T-helper 1 cell treated with Interleukin-12 subunit alpha and Interleukin-12 subunit beta and Interleukin-4 antibody, amounts not matched to agents 30 ng/mL and 1 ng/mL, for 36 hours (primary cell): ENCODE data around the gene CACHD1. TPM values are rescaled to one million over a fixed set of nuclear protein-coding genes. Genes with fewer than 3 reads are reported as not detected.

Experiments
- intact Hi-C: fragments of 100-400 bp; cut with micrococcal nuclease; formaldehyde crosslinking; loops from one replicate; pipeline ENCODE4 v1.15.1; 2024
- total RNA-seq: library from RNA; stranded (reverse); gene quantifications from 2 replicates; pipeline ENCODE4 v1.2.3, GENCODE V29; 2022

CACHD1 gene
- total RNA-seq, 1 donor from 2014 or later, result not detected

DNA sequence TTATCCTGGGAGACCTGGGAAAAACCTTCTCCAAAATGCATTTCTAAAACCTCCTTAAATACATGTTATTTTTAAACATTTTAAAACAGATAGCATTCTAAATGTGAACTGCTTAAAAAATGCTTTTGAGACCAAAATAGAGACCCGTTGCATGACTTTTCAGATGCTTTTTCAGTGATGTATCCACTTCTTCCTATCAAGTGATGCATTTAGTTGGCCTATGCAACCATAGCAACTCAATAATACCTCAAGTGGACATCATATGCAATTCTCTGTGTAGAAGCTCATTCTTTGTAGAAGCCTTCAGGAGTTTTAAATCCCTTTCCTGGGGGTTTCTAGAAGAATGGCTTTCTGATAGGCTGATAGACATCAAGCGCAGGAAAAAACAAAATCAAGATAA is 180.5 kb downstream of the CACHD1 start:
- intact Hi-C loops, result no loop called here

- intact Hi-C loops, result no loop called here
These were observed 181.9 kb downstream of the CACHD1 start for GRCh38 chr1:64651841-64652240.

DNA sequence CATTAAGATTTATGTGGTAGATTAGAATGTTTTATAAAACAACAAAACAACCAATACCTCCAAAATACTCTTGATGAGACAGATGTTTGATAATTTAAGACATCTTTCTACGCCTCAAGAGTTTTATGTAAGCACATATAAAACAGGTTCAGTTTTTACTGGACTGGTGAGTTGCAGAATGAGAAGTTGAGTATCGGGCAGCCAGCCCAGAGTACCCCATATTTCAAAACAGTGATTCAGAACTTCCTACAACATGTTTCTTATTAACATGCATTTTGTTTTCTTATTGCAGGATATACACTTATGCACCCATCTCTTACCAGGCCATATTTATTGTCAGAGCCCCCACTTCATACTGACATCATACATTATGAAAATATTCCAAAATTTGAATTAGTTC is 183.5 kb downstream of the CACHD1 start:
- intact Hi-C loops, result no loop called here

DNA sequence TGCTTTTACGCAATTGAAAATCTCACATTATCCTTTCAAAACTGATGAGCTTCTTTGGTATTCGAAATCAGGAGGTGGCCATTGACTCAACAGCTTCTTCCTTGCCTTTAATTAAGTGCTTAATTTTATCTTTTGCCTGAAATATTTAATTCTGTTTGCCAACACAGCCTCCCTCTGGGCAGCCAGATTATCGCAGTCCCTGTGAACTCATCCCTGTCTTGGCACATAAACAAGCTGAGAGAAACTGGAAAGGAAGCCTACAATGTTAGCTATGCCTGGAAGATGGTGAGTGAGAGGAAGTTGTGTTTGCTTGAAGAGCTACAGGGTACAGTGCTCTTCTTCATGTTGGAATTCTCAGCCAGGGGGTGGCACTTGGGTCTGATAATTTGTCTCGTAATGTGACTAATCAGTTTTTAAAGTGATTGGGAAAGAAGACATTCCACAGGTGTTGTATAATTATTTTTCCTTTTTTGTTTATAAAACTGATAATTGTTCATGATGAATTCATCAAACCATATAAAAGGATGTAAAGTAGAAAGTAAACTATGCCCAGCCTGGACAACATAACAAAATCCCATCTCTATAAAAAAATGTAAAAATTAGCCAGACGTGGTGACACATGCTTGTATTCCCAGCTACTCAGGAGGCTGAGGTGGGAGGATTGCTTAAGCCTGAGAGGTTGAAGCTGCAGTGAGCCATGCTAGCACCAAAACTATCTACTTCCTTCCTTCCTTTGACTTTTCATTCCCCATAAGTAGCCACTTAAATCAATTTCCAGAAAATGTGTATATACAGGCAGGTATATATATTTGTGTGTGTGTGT is 184.8 kb downstream of the CACHD1 start:
- intact Hi-C loops, result no loop called here

DNA sequence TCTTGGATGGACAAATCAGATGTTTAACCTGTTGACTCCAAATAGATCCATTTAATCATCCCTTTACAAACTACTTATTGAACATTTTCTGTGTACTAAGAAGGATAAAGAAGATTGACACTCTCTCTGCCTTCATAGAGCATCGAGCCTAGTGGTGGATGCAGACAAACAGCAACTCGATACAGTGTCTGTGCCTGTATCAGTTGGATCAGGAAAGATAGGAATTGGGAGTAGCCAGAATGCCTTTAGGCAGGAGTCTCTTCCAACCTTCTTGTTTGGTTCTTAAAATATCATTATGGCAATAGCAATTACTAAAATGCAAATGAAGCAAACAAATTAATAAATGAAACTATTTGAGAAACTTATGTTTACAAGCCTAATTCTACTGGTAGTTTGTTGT is 185.9 kb downstream of the CACHD1 start:
- intact Hi-C loops, result no loop called here

GRCh38 chr1:64659478-64660138 is 189.7 kb downstream of the CACHD1 start:
- intact Hi-C loops, result no loop called here

GRCh38 chr1:64663668-64664067 is 193.7 kb downstream of the CACHD1 start:
- intact Hi-C loops, result no loop called here

DNA sequence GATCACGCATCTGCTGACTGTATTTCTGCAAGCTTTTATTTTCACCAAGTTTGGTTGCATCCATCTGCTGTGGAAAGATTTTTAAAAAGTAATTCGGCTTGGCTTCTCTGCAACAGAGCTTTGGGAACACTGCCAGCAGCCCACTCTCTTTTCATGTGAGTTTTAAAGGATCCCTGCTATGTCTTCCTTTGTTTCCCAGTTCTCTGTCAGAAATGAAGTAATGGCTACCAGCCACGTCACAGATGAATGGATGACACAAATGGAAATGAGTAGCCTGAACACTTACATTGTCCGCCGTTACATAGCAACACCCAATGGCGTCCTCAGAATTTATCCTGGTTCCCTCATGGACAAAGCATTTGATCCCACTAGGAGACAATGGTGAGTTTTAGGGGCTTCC is 194.4 kb downstream of the CACHD1 start:
- intact Hi-C loops, result no loop called here

GRCh38 chr1:64669098-64669675 is 199.3 kb downstream of the CACHD1 start:
- intact Hi-C loops, result no loop called here

DNA sequence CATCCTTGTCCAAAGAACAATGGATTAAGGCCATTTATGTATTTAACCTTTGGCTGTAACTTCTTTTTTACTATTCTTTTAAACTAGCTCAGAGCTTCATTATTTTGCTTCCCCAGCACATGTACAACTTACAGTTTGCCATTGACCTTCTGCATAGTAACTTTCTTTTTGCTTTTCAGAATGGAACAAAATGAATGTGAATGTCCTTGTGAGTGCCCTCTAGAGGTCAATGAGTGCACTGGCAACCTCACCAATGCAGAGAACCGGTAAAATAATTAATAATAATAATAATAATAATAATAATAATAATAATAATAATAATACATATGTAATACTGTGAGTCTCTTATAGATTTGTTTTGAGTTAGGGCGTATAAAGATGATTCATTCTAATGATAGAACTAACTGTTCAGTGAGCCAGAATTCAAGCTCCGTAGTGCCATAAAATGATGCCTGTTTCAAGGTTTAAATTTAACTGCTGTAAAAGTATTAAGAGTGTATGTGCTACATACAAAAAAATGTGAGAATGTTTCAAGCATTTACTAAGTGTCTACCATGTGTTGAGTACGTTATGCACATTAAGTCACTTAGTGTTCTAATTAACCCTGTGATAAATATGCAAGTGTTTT is 205.9 kb downstream of the CACHD1 start:
- intact Hi-C loops, result loop anchor here (1.0 kb wide), 1 partner anchor 407 kb away; no protein-coding TSS in a partner anchor

DNA sequence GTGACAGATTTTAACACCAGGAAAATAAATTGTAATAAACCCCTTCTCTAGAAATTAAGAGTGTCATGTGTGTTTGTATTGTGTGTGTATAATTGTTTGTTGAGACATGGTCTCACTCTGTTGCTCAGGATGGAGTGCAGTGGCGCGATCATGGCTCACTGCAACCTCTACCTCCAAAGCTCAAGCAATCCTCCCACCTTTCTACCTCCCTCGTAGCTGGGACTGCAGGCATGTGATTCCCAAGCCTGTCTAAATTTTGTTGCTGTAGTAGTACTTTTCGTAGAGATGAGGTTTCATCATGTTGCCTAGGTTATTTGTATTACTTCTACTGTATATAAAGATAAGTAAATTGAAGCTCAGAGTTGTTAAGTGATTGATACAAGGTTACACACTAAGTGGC is 206.5 kb downstream of the CACHD1 start:
- intact Hi-C loops, result no loop called here

DNA sequence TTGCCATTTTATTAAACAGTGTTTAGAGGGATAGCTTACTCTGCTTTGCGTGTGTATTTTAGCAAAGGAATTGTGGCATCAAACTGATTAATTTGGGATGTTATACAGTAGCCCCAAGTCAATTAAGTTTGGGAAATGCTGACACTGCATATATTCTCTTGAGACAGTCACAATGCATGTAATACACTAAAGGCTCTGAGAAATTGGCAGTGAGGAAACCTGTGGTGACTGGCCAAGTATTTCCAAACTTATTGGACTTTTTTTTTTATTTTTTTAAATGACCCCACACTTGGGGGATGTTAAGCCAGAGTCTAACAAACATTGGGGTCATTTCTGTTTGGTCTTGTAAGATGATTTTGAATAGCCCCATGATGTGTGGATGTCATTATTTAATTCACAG is 207.6 kb downstream of the CACHD1 start:
- intact Hi-C loops, result no loop called here

GRCh38 chr1:64678366-64678765 is 208.4 kb downstream of the CACHD1 start:
- intact Hi-C loops, result no loop called here

- intact Hi-C loops, result no loop called here
These were observed 209.2 kb downstream of the CACHD1 start for GRCh38 chr1:64679177-64679576.

GRCh38 chr1:64680599-64680998 is 210.7 kb downstream of the CACHD1 start:
- intact Hi-C loops, result no loop called here

DNA sequence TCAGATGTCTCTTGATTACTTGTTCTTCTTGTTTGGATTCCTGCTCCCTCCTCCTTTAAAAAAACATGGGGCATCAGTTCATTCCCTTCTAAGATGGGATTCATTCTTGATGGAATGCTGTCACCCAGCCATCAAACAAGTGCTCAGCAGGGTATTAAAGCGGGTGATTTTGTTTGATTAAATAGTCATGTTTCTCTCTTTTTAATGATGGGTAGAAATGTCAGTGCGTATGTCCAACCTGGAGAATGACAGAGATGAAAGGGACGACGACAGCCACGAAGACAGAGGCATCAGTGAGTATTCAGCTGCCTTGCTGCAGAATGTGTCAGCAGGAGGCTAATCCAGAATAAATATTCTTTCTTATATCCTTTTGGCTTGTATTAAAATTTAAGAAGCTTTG is 211.1 kb downstream of the CACHD1 start:
- intact Hi-C loops, result no loop called here

GRCh38 chr1:64683419-64683818 is 213.5 kb downstream of the CACHD1 start:
- intact Hi-C loops, result no loop called here

DNA sequence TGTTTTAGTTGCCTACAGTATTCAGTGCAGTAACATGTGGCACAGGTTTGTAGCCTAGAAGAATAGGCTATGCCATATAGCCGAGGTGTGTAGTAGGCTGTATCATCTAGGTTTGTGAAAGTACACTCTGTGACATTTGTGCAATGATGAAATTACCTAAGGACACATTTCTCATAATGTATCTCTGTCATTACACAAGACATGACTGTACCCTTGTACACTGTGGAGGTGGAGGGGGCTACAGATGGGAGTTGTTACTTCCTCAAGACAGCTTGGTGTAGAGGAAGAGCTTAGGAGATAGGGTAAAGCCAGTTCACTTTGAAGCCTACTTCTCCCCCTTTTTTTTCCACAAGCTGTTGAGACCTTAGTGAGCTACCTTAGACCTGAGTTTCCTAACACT is 215.3 kb downstream of the CACHD1 start:
- intact Hi-C loops, result no loop called here

- intact Hi-C loops, result loop anchor here (1.0 to 2.0 kb wide), 4 partner anchors 138 to 1001 kb away; no protein-coding TSS in a partner anchor
These were observed 215.9 kb downstream of the CACHD1 start for GRCh38 chr1:64685765-64686341.

DNA sequence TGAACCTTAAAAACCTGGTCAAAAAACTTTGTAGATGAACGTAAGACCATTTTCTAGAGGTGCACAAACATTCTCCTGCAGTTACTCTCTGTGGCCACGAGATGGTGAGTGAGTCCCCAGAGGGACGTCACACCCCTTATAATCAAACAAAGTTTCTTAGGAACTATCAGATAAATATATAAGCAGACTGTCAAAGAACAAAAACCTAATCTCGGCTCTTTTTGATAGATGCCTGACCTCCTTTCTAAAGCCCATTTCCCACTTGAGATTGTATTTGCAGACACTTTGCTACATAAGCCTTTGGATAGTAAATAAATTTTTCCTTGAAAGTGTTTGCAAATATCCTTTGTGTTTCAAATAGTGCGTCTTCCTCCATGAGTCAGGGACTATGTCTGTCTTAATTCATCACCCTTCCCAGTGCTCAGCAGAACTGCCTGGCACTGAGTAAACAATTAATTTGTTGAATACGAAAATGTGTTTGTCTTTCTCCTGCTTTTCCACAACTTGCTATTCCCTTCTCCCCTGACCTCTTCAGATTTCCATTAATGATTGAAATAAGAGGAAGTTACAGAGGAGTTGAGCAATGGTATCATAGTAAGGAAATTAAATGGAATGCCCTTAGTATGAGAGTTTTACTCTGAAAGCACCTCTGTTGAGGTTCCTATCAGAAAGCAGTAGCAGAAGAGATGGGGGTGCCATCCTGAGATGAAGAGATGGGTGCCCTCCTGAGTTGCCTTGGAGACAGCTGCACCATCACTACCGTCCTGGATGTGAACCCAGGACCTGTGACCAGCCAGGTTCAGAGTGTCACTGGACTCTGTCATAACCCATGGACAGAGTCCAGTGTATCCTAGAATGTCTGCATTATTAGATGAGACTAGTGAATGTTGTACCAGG is 217.1 kb downstream of the CACHD1 start:
- intact Hi-C loops, result loop anchor here (1.0 to 2.0 kb wide), 4 partner anchors 137 to 1000 kb away; no protein-coding TSS in a partner anchor
